Epidermal melanocyte (primary cell): ENCODE data around the gene IL34.

ENCODE experiments used
- DNase-seq: peaks from one replicate; pipeline ENCODE4 v3.0.0; 2011; ENCODE audit warnings: low spot score; ENCODE audit not compliant: insufficient read length

Gene IL34

DNA sequence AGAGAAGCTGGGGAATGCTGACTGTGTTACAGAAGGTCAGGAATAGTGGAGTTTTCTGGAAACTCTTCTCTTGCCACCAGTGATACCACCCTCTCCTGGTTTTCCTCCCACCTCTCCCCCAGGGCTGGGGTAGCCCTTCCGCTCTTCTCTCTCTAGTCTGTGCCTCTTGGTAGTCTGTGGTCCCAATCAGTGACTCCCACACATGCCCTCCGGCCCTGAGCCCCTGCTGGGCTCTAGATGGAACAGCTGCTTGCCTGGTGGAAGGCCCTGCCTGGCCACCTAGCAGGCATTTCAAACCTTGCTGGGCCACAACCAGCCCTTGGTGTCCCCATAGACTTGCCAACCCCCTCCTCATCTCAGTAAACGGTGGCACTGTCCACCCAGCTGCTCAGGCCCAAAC lies 54.7 kb downstream of the IL34 start:
- DNase-seq, result no peak

DNA sequence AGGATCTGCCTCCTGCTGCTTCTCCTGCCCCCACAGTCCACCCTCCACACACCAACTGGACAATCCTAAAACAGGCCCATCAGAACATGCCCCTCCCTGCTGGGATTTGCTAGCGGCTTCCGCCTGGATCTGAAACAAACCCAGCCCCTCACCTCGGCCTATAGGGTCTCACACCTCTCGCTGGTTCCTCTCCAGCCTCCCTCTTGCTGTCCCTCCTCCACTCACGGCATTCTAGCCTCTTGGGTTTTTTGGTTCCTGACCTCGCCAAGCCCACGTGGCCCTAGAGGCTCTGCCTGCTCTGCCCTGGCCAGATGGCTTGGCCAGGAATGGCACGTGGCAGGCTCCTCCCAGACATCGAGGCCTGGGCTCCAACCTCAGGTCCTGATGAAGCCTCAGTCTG lies 55.2 kb downstream of the IL34 start:
- DNase-seq, result no peak

DNA sequence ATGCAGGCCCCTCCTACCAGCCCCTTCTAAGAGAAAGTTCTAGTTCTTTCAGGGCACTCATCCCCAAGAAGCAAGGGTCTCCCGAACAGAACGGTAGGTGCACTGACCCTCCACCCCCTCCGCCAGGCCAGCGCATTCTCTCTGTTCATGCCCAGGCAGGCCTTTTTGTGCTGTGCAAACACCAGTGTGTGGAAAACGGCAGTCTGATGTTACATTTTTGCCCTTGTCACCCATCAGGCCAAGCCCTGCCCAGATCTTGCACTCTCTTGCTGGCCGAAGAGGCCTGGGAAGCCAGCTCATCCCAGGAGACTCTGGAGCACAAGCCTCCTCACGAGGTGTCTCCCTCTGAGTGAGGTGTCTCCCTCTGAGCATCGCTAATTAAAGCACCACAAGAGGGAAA lies 55.6 kb downstream of the IL34 start:
- no peak for DNase-seq

DNA sequence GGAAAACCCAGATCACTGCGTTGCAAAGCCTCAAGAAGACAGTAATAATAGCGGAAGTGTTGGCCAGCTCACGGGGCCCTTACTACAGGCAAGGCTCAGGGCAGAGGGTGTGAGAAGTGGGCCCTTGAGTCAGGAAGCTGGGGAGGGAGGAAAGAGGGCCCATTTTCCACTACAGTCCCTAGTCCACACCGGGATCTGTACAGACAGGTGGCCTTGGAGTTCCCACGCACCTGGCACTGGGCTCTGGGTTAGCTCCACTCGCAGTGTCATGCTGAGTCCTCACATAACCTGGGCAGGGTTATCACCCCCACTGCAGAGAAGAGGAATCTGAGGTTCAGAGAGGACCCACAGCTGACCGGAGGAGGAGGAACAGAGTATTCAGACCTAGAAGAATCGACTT lies 56.3 kb downstream of the IL34 start:
- DNase-seq, result no peak

DNA sequence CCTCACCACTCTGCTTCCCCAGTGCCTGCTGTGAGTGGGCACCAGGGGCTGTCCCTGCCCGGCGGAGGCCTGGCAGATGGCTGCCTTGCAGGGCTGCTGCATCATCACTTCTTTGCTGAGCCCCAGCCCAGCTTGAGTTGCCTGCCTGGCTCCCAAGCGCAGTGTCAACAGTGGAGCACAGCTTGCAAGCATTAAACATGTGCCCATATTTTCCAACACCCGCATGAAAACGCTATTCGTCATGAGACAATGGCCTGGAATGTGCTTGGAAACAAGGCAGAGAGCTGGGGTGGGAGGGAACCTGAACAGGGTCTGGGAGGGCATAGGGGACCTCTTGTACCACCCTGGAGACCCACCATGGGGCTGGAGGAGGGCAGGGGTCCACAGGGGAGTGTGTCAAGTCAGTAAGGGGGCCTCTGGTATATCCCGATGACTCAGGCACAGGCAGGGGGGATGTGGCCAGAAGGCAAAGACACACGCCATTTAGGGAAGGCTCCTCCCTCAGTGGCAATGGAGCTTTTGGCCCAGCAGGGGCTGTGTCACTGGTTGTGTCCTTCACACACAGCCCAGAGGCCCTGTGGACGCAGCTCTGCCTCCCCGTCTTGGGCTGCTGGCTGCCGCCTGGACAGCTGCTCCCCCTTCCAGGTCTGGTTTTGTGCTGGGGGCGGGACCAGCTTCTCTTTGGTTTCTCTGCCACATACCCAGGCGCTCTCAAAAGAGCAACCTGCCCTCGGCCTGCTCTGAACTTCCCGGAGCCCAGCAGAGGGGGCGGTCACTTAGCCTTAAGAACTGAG lies 56.9 kb downstream of the IL34 start:
- DNase-seq, result peak; percentile 67

DNA sequence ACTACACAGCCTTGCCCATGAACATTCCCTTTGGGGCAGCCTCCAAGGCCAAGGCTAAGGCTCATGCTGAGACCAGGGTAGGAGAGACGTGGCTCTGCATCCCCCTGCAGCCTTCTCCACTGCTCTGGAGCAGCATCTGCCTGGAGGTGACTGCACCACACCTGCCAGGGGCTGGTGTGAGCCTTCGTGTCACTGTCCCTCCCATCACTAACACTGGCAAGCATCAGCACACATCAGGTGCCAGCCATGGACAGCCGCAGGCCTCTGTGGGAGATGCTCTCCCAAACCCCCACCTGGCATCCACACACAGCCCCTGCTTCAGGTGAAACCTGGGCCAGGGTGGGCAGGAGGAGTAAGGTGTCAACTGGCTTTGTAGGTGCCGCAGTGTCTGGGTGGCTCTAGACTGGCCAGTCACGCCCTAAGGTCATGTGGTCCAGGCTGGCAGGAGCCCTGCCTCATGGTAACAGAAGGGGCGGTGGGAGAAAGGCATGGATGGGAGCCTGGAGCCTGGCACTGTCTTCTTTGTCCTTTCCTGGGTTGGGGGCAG lies 57.5 kb downstream of the IL34 start:
- no peak for DNase-seq

DNA sequence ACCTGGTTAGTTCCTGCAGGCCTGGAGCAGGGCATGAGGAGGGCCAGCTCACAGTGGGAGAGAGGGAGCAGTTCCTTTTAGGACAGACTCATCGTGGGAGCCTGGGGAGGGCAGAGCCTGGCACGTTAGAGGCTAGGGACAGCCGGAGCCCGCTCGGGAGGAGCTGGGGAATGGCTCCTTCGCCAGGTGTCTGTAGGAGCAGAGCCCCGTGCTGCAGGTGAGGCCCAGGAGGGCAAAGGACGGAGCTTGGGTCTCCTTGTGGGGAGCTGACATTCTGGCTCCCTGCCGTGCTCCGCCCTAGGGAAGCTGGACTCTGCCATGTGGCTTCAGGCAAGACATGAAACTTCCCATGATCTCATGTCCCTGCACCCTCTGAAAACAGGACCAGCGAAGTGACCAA lies 58.2 kb downstream of the IL34 start:
- no peak for DNase-seq

DNA sequence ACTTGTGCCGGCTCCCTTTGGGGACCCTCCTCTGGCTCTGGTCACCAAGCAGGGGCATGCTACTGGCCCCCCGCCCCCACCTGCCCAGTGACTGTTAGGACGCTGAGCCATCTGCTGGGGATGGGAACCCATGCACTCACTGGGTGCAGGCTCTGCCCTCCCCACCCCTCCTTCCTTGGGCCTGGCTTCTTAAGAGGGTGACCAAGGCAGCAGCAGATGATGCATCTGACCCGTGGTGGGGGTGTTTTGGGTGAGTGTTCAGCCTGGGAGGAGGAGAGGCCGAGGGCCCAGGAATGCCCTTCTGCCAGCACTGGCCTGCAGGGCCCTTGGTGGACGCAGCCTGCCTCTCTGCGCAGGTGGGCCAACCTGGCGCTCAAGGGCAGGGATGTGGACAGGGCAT lies 58.7 kb downstream of the IL34 start:
- DNase-seq, result no peak

DNA sequence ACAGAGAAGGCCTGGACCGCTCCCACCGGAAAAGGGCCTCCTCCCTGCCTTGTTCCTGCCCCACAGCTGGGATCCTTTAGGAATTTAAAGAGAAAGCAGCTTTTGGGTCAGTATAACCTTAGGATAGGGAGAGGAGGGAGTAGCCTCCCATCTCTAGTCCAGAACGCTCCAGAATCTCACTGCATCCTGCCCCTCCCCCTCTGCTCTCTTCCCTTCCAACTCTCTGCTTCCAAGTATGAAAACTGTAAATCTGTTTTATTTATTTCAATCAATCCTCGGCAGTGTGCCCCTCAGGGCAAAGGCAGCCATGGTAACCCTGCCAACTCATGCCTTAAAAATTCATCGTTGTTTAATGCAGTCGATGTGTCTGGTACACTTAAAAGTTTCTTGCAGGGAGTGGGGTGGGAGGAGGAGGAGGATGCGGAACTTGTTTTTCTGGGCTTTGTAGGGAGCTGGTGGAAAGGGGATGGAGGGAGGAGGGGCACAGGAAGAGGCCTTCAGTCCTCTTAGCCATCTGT lies 60.6 kb downstream of the IL34 start:
- peak; percentile 95 for DNase-seq

DNA sequence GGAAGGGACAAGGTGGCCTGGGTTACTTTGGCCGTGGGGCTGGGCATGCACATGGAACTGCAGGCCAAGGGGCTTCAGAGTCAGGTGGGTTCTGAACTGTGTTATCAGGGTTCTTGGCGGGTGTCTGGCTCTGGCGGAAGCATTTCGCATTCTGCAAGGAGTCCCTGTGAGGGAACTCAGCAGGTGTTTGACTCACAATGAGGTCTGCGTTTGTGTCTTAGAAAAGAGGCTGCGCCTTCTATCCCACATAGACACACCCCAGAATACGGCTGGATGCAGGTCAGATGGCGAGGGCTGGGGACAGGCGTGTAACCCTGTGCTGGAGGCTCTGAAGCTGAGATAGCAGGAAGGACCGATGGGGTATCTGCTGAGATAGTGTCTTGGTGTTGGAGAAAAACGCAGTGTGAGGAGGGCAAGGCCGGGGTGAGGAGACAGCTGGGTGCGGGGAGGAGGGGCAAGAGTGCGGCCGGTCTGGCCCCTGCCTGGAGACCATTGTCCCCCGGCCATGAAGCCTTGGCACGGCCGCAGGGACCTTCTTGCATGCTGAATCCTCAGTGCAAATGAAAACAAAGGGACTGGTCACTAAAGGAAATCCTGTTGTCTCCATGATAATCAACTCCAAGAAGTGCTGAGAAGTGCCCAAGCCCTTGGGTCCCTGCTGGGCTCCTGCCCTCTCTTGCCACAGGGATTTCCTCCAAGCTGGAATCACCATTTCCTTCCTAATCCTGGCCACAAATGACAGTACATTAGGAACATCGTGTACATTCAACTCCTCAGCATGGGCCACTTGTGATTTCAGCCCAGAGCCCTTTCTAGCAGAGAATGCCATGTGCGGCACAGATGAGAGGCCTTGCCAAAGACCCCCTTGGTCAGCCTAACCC lies 62.2 kb downstream of the IL34 start:
- no peak for DNase-seq

DNA sequence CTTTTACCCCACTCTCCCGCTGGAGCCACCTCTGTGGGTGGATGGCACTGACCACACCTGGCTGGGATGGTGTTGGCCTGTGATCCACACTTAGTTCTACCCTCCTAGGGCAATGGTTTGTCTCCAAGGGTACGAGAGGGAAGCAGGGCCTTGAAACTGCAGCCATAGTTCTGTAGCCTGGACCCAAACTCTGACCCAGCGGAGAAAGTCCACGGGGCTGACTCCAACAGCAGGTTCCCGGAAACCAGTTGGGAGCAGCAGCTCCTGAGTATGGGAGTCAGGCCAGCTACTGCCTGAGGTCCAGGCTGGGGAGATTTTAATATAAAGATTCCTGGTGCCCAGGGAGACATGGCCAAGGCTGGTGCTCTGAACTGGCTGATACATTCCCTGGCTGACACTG lies 63.1 kb downstream of the IL34 start:
- DNase-seq, result no peak

DNA sequence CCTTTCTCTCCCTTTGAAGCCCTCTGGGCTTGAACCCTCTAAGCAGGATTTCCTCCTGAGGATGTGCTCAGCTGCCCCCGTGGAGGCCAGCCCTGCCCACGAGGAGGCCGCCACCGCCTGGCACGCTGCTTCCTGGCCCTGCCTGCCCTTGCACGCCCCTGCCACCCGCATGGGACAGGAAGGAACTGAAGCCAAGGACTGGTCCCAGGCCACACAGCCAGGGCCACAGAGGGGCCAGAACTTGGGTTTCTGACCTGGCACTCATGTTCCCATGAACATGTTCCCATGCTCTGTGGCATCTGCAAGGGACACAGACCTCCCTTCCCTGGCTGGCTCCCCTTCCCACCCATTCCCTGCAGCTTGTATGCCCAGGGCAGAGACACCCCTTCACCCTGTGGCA lies 63.6 kb downstream of the IL34 start:
- DNase-seq, result no peak
